K562 (cell line): ENCODE data around the gene BZW1. TPM values are rescaled to one million over a fixed set of nuclear protein-coding genes. Genes with fewer than 3 reads are reported as not detected.

ENCODE experiments used
- ASH1L ChIP-seq: fragments of 450-650 bp; IDR thresholded peaks from 2 replicates; pipeline ENCODE4 v1.6.1; 2018; ENCODE audit warnings: borderline replicate concordance, mild to moderate bottlenecking, low read depth; ENCODE audit not compliant: partially characterized antibody
- DPF2 ChIP-seq: fragments of 450-650 bp; IDR thresholded peaks from 2 replicates; pipeline ENCODE4 v1.6.1; 2016
- E4F1 ChIP-seq: fragments of 250-450 bp; sonication (Bioruptor Pico); IDR thresholded peaks from 2 replicates; pipeline ENCODE4 v1.5.0; 2021; ENCODE audit warnings: mild to moderate bottlenecking, borderline replicate concordance
- EHMT2 ChIP-seq: fragments of 450-650 bp; IDR thresholded peaks from 2 replicates; pipeline ENCODE4 v1.6.1; 2018; ENCODE audit warnings: antibody characterized with exemption
- HDAC2 ChIP-seq: fragments of 450-650 bp; IDR thresholded peaks from 2 replicates; pipeline ENCODE4 v1.6.1; 2016; ENCODE audit warnings: mild to moderate bottlenecking
- HMG20B ChIP-seq: fragments of 250-450 bp; sonication (Bioruptor Pico); IDR thresholded peaks from 2 replicates; pipeline ENCODE4 v1.5.0; 2021; ENCODE audit warnings: mild to moderate bottlenecking
- IRF9 ChIP-seq: fragments of 450-650 bp; IDR thresholded peaks from 2 replicates; pipeline ENCODE4 v1.6.1; 2016; ENCODE audit warnings: missing biosample characterization, missing genetic modification characterization
- L3MBTL2 ChIP-seq: fragments of 450-650 bp; IDR thresholded peaks from 2 replicates; pipeline ENCODE4 v1.6.1; 2016; ENCODE audit warnings: mild to moderate bottlenecking, moderate library complexity
- LEF1 ChIP-seq: fragments of 450-650 bp; IDR thresholded peaks from 2 replicates; pipeline ENCODE4 v1.6.1; 2016; ENCODE audit warnings: mild to moderate bottlenecking
- MCM2 ChIP-seq: fragments of 450-650 bp; IDR thresholded peaks from 2 replicates; pipeline ENCODE4 v1.6.1; 2017; ENCODE audit warnings: low read depth, mild to moderate bottlenecking
- NCOR1 ChIP-seq: fragments of 450-650 bp; IDR thresholded peaks from 2 replicates; pipeline ENCODE4 v1.6.1; 2016; ENCODE audit warnings: mild to moderate bottlenecking, moderate library complexity
- NFIX ChIP-seq: fragments of 250-450 bp; sonication (Bioruptor Pico); IDR thresholded peaks from 2 replicates; pipeline ENCODE4 v1.4.0; 2020; ENCODE audit warnings: low read depth, mild to moderate bottlenecking, moderate library complexity
- NR2C1 ChIP-seq, 2 experiments: fragments of 450-650 bp; IDR thresholded peaks; 2 replicates each; pipeline ENCODE4 v1.6.1; 2017; ENCODE audit warnings: mild to moderate bottlenecking in 2 of 2, antibody characterized with exemption in 1 of 2, inconsistent platforms in 1 of 2, missing compliant biosample characterization in 1 of 2, missing genetic modification characterization in 1 of 2
- POLR2AphosphoS2 ChIP-seq: IDR thresholded peaks from 2 replicates; pipeline ENCODE4 v1.6.1; 2012; ENCODE audit warnings: low read length, improper control_type of control experiment
- SMARCE1 ChIP-seq: fragments of 450-650 bp; IDR thresholded peaks from 2 replicates; pipeline ENCODE4 v1.7.1; 2016; ENCODE audit warnings: mild to moderate bottlenecking
- THRA ChIP-seq: fragments of 450-650 bp; IDR thresholded peaks from 2 replicates; pipeline ENCODE4 v1.6.1; 2017; ENCODE audit warnings: mild to moderate bottlenecking, moderate library complexity
- TOE1 ChIP-seq, 2 experiments: fragments of 450-650 bp in 1 of 2; sonication (generic) in 1 of 2; formaldehyde crosslinking in 1 of 2; IDR thresholded peaks; 2 replicates each; pipeline versions ENCODE4 v1.7.1 to v1.8.0; 2016 to 2022; ENCODE audit warnings: borderline replicate concordance in 2 of 2, mild to moderate bottlenecking in 2 of 2, antibody characterized with exemption in 1 of 2, inconsistent platforms in 1 of 2, low read depth in 1 of 2, missing genetic modification reagents in 1 of 2, moderate library complexity in 1 of 2
- TRIM24 ChIP-seq, 2 experiments: fragments of 450-650 bp; IDR thresholded peaks; 2 replicates each; pipeline ENCODE4 v1.6.1; 2016
- ZBTB2 ChIP-seq: fragments of 450-650 bp; IDR thresholded peaks from 2 replicates; pipeline ENCODE4 v1.6.1; 2016; ENCODE audit warnings: antibody characterized with exemption
- ZFP1 ChIP-seq: fragments of 450-650 bp; formaldehyde crosslinking; IDR thresholded peaks from 2 replicates; pipeline ENCODE4 v1.4.0; 2020; ENCODE audit warnings: mild to moderate bottlenecking, mixed read lengths
- ZNF146 ChIP-seq: IDR thresholded peaks from one replicate; pipeline ENCODE4 v1.6.1; 2018; ENCODE audit warnings: missing compliant biosample characterization; ENCODE audit not compliant: unreplicated experiment
- ZNF436 ChIP-seq: fragments of 250-450, 450-650 bp; sonication (Bioruptor Pico); formaldehyde crosslinking; IDR thresholded peaks from 2 replicates; pipeline ENCODE4 v1.7.0; 2020; ENCODE audit warnings: mild to moderate bottlenecking
- polyA plus RNA-seq, 8 experiments: library from polyadenylated mRNA; depleted of rRNA in 4 of 8; stranded (reverse) in 5 of 8; unstranded in 3 of 8; fragments of >200 nt; fragmentation: Nextera tagmentation in 2 of 8; fragmentation: Illumina TruSeq in 1 of 8; extraction: Ambion mirVana in 2 of 8; extraction: Trizol in 1 of 8; gene quantifications; 2 replicates each; pipeline versions ENCODE4 v1.2.1 to v1.2.3, GENCODE V29; 2011 to 2014; ENCODE audit warnings: inconsistent platforms in 1 of 8, missing spikeins in 1 of 8
- total RNA-seq, 7 experiments: library from RNA; depleted of rRNA in 6 of 7; stranded (reverse); fragments of >200 nt in 6 of 7; fragmentation: Illumina TruSeq in 2 of 7; extraction: Trizol in 2 of 7; gene quantifications; 2 replicates each; pipeline versions ENCODE4 v1.2.1 to v1.2.3, GENCODE V29; 2011 to 2021; ENCODE audit warnings: low replicate concordance in 1 of 7
- TF ChIP-seq, protein P1 (sequence below): fragments of 200-800 bp; sonication (Bioruptor generic); IDR thresholded peaks from 2 replicates; pipeline ENCODE4 v1.6.1; 2017; ENCODE audit warnings: missing genetic modification characterization, missing compliant biosample characterization

The BZW1 gene
- total and polyA plus RNA-seq, 9 of the 15 experiments (the other 6 are each of a cell fraction or from before 2014, with no cell fraction given): 110 to 244 (median 198) TPM

DNA sequence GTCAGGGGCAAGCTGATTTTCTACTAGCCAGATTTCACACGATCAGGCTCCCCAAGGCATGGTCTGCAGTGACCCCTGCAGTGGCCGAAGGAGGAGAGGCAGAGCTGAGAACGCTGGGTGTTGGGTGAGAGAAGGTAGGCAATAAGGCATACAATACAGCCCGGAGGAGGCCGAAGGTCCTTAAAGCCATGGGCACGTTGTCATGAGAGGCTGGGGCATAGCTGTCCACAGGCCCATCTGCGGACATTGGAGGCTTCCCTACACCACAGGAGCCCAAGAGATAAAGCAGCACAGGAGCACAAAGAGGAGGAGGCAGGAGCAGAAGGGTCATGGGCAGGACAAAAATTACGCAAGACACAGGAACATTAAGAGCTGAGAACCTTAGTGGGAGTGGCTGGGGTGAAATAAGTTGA is 16.7 kb upstream of the BZW1 start (continued):
- TF ChIP-seq NR2C1 (IDR thresholded peaks at IDR 0.05) (no peak), NR2C1 (tag; IDR thresholded peaks at IDR 0.05) (peak; percentile 45; the same call in 1 of the 2 replicates), SMARCE1 (0 out of 2 replicates have a peak, but pooled peaks have one; percentile 16), IRF9 (tag) (0 out of 2 replicates have a peak, but pooled peaks have one; percentile 32), ZNF146 (CRISPR knock-in tag) (peak; percentile 81), POLR2AphosphoS2 (no peak), HMG20B (no peak), NFIX (no peak), EHMT2 (peak; percentile 63; the same call in 1 of the 2 replicates), TOE1 (IDR thresholded peaks at IDR 0.05; ENCODE audit: borderline replicate concordance) (0 out of 2 replicates have a peak, but pooled peaks have one; percentile 20), TOE1 (CRISPR knock-in tag; IDR thresholded peaks at IDR 0.05; ENCODE audit: borderline replicate concordance, low read depth) (no peak), HDAC2 (peak; percentile 68; the same call in 1 of the 2 replicates), L3MBTL2 (0 out of 2 replicates have a peak, but pooled peaks have one; percentile 18), ZBTB2 (no peak), ZFP1 (no peak), DPF2 (peak; percentile 78), E4F1 (no peak), MCM2 (no peak), NCOR1 (peak; percentile 68), ZNF436 (CRISPR knock-in tag) (no peak), ASH1L (no peak), TRIM24 (IDR thresholded peaks at IDR 0.05) (peak; percentile 72 to 74), LEF1 (0 out of 2 replicates have a peak, but pooled peaks have one; percentile 17), THRA (no peak)
- TF ChIP-seq, protein P1, sequence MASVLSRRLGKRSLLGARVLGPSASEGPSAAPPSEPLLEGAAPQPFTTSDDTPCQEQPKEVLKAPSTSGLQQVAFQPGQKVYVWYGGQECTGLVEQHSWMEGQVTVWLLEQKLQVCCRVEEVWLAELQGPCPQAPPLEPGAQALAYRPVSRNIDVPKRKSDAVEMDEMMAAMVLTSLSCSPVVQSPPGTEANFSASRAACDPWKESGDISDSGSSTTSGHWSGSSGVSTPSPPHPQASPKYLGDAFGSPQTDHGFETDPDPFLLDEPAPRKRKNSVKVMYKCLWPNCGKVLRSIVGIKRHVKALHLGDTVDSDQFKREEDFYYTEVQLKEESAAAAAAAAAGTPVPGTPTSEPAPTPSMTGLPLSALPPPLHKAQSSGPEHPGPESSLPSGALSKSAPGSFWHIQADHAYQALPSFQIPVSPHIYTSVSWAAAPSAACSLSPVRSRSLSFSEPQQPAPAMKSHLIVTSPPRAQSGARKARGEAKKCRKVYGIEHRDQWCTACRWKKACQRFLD (CRISPR knock-in tag): no peak
